H1 (cell line): Measurements from ENCODE around the gene TMEM163. TPM values are rescaled to one million over a fixed set of nuclear protein-coding genes. Genes with fewer than 3 reads are reported as not detected.

Experiments
- ATF3 ChIP-seq: IDR thresholded peaks from 2 replicates; pipeline ENCODE4 v1.6.1; 2011; ENCODE audit warnings: low read depth, mild to moderate bottlenecking, low read length; ENCODE audit not compliant: insufficient read depth
- CHD2 ChIP-seq: IDR thresholded peaks from 2 replicates; pipeline ENCODE4 v1.6.1; 2012; ENCODE audit warnings: low read length, improper control_type of control experiment
- CHD7 ChIP-seq: fragments of 300-600 bp; sonication (generic); IDR thresholded peaks from 2 replicates; pipeline ENCODE4 v1.7.1; 2012; ENCODE audit warnings: low read length, moderate library complexity, mild to moderate bottlenecking, inconsistent platforms; ENCODE audit not compliant: insufficient replicate concordance
- EGR1 ChIP-seq: IDR thresholded peaks from 2 replicates; pipeline ENCODE4 v1.6.1; 2011; ENCODE audit warnings: low read depth, low read length, borderline replicate concordance
- GTF2F1 ChIP-seq: IDR thresholded peaks from 2 replicates; pipeline ENCODE4 v1.6.1; 2012; ENCODE audit warnings: low read depth, low read length, improper control_type of control experiment, borderline replicate concordance
- SIX5 ChIP-seq: IDR thresholded peaks from 2 replicates; pipeline ENCODE4 v1.6.1; 2011; ENCODE audit warnings: mild to moderate bottlenecking, low read depth, low read length
- SP4 ChIP-seq: IDR thresholded peaks from 2 replicates; pipeline ENCODE4 v1.6.1; 2012; ENCODE audit warnings: low read length, inconsistent platforms
- TBP ChIP-seq: IDR thresholded peaks from 2 replicates; pipeline ENCODE4 v1.6.1; 2011; ENCODE audit warnings: low read depth, low read length, improper control_type of control experiment
- ZNF274 ChIP-seq: IDR thresholded peaks from 2 replicates; pipeline ENCODE4 v1.7.0; 2012; ENCODE audit warnings: low read length, borderline replicate concordance; ENCODE audit errors: extremely low read depth
- polyA plus RNA-seq, 7 experiments: library from polyadenylated mRNA; depleted of rRNA in 3 of 7; stranded (reverse) in 5 of 7; unstranded in 2 of 7; fragments of >200 nt in 5 of 7; fragments of 200-250 nt in 2 of 7; gene quantifications; 1 replicate in 5 of 7; 2 replicates in 1 of 7; 4 replicates in 1 of 7; pipeline versions ENCODE4 v1.2.1 to v1.2.3, GENCODE V29; 2011 to 2013; ENCODE audit warnings: missing spikeins in 2 of 7, mixed read lengths in 2 of 7
- total RNA-seq: library from RNA; stranded (reverse); fragmentation: NEBNext Ultra II Directional; extraction: Animal tissue kit (Norgen Biotek cat#: 25700); gene quantifications from 2 replicates; pipeline ENCODE4 v1.2.1, GENCODE V29; 2021

TMEM163 gene
- total and polyA plus RNA-seq, 2 of the 8 experiments (the other 6 are each of a cell fraction or from before 2014, with no cell fraction given) = 2.8 to 3.2 TPM

- no peak for TF ChIP-seq CHD7
- no peak for TF ChIP-seq GTF2F1
- TF ChIP-seq ZNF274 = no peak
- no peak for TF ChIP-seq SP4
- no peak for TF ChIP-seq SIX5
- TF ChIP-seq TBP = no peak
- TF ChIP-seq EGR1 = no peak
- no peak for TF ChIP-seq ATF3
- TF ChIP-seq CHD2 = no peak
- TF ChIP-seq, all 59 proteins: peak for 0
Observed at GRCh38 chr2:134465228-134466105, 253.3 kb downstream of the TMEM163 start (continued).
